Upper lobe of left lung (tissue), 6 donors: ENCODE results near the gene GRM5. TPM values are rescaled to one million over a fixed set of nuclear protein-coding genes. Genes with fewer than 3 reads are reported as not detected.
"Not testable (repeated sequence)": the region's sequence is repeated elsewhere in the genome, so short reads cannot be mapped to it uniquely, and the experiment has no call there.

ENCODE experiments used
- ATAC-seq, 2 donors: fragments of 200-7000 bp; cut with Tn5 transposase; one replicate each; pipeline ENCODE4 v1.9.1; 2022; ENCODE audit warnings: mild to moderate bottlenecking in 2 of 2, moderate library complexity in 2 of 2; ENCODE audit not compliant: low FRiP score in 2 of 2
- DNase-seq, 2 donors: peaks; one replicate each; pipeline ENCODE4 v3.0.0-alpha.2; 2019 to 2020
- H3K27ac ChIP-seq, 4 donors: fragments of 200-600 bp; sonication (generic); one replicate each; pipeline ENCODE4 v1.5.1; 2016 to 2019
- H3K27me3 ChIP-seq, 4 donors: fragments of 200-600 bp; sonication (generic); one replicate each; pipeline ENCODE4 v1.5.1; 2017 to 2019
- H3K36me3 ChIP-seq, 4 donors: fragments of 200-600 bp; sonication (generic); one replicate each; pipeline ENCODE4 v1.5.1; 2016 to 2019
- H3K4me1 ChIP-seq, 4 donors: fragments of 200-600 bp; sonication (generic); one replicate each; pipeline ENCODE4 v1.5.1; 2018 to 2019
- H3K4me3 ChIP-seq, 4 donors: fragments of 200-600 bp; sonication (generic); one replicate each; pipeline ENCODE4 v1.5.1; 2017 to 2019; ENCODE audit warnings: mild to moderate bottlenecking in 2 of 4, moderate library complexity in 1 of 4
- H3K9me3 ChIP-seq, 4 donors: fragments of 200-600 bp; sonication (generic); one replicate each; pipeline ENCODE4 v1.5.1; 2018 to 2019
- EP300 ChIP-seq, 4 donors: sonication (generic); formaldehyde crosslinking; IDR thresholded peaks; one replicate each; pipeline ENCODE4 v1.5.1; 2017; ENCODE audit warnings: antibody characterized with exemption in 4 of 4, control low read depth in 2 of 4
- POLR2A ChIP-seq, 4 donors: fragments of 450-650 bp; IDR thresholded peaks; one replicate each; pipeline ENCODE4 v1.5.1; 2016 to 2017; ENCODE audit warnings: antibody characterized with exemption in 4 of 4, mild to moderate bottlenecking in 2 of 4
- POLR2AphosphoS5 ChIP-seq, 2 donors: sonication (generic); formaldehyde crosslinking; IDR thresholded peaks; one replicate each; pipeline ENCODE4 v1.5.1; 2017; ENCODE audit warnings: antibody characterized with exemption in 2 of 2
- WGBS, 2 donors: methylation state at CpG; one replicate each; pipeline ENCODE4 v1.1.5; 2017 to 2018; 5-methylcytosine and 5-hydroxymethylcytosine counted together
- total RNA-seq, 6 donors: library from RNA; depleted of rRNA in 4 of 6; stranded (reverse); fragments of >200 nt in 4 of 6; gene quantifications; one replicate each; pipeline versions ENCODE4 v1.1.0 to v1.2.1, GENCODE V29; 2016 to 2021
- TF ChIP-seq, protein P1 (sequence below), 6 experiments: fragments of 450-650 bp in 4 of 6; fragments of 200-600 bp in 2 of 6; sonication (generic) in 2 of 6; IDR thresholded peaks; one replicate each; pipeline ENCODE4 v1.5.1; 2016 to 2019; ENCODE audit warnings: antibody characterized with exemption in 6 of 6
- donor health status: DM: no; HTN: no; CAD: no; lungs with moderate emphysema.
- donor health status: DM: no; HTN: yes; CAD: no; lungs with severe emphysema.

Gene GRM5
- total RNA-seq, 6 donors from 2014 or later: 0.30 to 4.2 (median 0.32) TPM; not detected in 2

DNA sequence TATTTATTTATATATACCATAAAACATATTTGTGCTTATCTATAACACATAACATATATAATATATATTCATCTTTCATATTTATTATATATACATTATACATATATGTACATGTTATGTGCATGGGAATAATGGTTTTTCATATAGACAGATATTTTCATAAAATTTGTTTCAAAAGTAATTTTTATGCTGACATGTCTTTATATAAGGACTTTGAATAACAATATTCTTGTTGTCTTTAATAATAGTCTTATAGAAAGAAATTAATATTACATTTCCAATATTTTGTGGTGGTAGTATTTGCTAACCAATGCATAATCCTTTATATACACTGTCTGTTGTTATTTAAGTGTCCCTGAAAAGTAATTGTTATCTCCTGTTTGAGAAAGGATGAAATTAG, 49.6 kb downstream of the GRM5 start:
- Histone ChIP-seq H3K27me3 (no peaks in the 10 kb centered on the region), H3K27ac (no peak overlapping the region), H3K9me3 (no peaks in the 10 kb centered on the region), H3K4me3 (no peak overlapping the region), H3K4me1 (no peaks in the 10 kb centered on the region), H3K36me3 (no peaks in the 10 kb centered on the region)
- TF ChIP-seq POLR2A (IDR thresholded peaks at IDR 0.05): no peak
- TF ChIP-seq EP300 (IDR thresholded peaks at IDR 0.05): no peak
- TF ChIP-seq, protein P1, sequence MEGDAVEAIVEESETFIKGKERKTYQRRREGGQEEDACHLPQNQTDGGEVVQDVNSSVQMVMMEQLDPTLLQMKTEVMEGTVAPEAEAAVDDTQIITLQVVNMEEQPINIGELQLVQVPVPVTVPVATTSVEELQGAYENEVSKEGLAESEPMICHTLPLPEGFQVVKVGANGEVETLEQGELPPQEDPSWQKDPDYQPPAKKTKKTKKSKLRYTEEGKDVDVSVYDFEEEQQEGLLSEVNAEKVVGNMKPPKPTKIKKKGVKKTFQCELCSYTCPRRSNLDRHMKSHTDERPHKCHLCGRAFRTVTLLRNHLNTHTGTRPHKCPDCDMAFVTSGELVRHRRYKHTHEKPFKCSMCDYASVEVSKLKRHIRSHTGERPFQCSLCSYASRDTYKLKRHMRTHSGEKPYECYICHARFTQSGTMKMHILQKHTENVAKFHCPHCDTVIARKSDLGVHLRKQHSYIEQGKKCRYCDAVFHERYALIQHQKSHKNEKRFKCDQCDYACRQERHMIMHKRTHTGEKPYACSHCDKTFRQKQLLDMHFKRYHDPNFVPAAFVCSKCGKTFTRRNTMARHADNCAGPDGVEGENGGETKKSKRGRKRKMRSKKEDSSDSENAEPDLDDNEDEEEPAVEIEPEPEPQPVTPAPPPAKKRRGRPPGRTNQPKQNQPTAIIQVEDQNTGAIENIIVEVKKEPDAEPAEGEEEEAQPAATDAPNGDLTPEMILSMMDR (IDR thresholded peaks at IDR 0.05): no peak
- TF ChIP-seq POLR2AphosphoS5 (IDR thresholded peaks at IDR 0.05): no peak
- DNase-seq: no peak
- no peak for ATAC-seq

DNA sequence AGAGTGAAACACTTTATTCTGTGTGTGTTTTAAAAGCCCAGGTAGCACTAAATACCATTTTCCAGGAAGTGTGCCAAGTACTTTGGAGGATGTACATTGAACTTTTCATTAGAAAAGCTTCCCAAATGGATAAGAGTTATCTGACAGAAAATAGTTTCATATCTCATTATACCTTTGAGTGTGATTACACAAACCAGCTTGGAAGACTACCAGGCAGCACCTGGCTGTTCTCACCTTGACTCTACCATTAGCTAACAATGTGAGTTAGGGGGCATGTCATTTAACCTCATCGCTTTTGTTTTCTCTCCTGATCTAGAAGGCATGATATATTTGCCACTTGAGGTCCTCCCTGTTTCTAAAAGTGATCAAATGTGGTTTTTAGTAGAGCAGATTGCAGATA, 50.2 kb downstream of the GRM5 start:
- TF ChIP-seq POLR2AphosphoS5 (IDR thresholded peaks at IDR 0.05) (no peak), EP300 (IDR thresholded peaks at IDR 0.05) (no peak), POLR2A (IDR thresholded peaks at IDR 0.05) (no peak)
- TF ChIP-seq, protein P1 (IDR thresholded peaks at IDR 0.05): no peak
- Histone ChIP-seq H3K9me3 (no peaks in the 10 kb centered on the region), H3K27ac (no peak overlapping the region), H3K27me3 (no peaks in the 10 kb centered on the region), H3K4me3 (no peak overlapping the region), H3K36me3 (no peaks in the 10 kb centered on the region), H3K4me1 (no peaks in the 10 kb centered on the region)
- DNase-seq (no peak), ATAC-seq (no peak)
- 43 to 44% methylated on average over 1 of the region's 1 CpG for WGBS, 2 donors

DNA sequence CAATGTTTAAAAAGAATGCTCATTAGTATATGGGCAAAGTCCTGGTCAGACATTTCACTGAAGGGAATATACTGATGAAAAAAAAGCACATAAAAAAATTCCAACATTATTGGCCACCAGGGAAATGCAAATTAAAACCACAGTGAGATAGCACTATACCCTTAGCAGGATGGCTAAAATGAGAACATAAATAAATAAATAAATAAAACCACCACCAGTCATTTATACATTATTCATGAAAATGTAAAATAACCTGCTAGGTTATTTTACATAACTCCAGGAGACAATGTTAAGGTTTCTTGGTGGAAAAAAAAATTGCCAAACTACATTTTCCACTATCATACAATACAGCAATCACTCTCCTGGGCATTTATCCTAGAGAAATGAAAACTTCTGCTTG, 64.9 kb downstream of the GRM5 start:
- DNase-seq, H3K36me3 ChIP-seq, H3K4me3 ChIP-seq, H3K9me3 ChIP-seq, H3K27me3 ChIP-seq, H3K4me1 ChIP-seq, ATAC-seq, H3K27ac ChIP-seq: not testable (repeated sequence)

DNA sequence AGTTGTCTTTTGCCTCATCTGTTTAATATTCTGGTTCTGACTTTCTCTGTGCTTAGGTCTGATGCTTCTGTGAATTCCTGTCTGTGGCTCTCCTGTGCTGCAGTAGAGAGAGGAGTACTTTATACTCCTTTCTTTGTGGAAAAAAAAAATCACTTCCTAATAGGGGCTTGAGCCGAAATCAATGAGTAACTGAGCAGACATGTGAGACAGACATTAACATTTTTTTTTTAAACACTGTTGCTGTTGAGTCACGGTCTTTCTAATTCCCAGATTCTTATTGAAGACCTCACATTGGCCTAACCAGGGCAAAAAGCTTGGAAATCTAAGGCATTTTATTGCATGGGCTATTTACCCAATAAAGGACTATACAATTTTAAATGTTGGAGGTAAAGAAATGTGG, 86.1 kb downstream of the GRM5 start:
- DNase-seq (no peak), ATAC-seq (no peak)
- WGBS, 2 donors: 76 to 80% methylated on average over 2 of the region's 2 CpGs

DNA sequence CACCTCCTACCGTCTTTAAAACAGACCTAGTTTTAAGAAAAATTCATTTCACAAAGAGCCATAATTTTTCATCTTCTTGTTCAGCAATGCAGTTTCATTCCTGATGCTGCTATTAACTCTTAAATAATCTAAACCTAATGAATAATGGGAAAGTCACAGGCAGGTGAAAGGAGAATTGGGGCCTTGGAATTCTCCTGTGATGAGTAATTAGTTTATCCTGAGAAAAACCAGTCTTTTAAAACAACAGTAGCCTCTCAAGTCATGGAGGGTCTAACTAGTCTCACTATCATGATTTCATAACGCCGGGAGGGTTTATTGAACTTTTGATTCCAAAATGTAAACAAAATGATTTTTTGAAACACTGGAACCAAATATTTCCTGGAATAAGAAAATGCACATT, 86.8 kb downstream of the GRM5 start:
- H3K27me3 ChIP-seq, H3K36me3 ChIP-seq, ATAC-seq, H3K9me3 ChIP-seq, H3K4me3 ChIP-seq, DNase-seq, H3K4me1 ChIP-seq, H3K27ac ChIP-seq: not testable (repeated sequence)
- 78 to 81% methylated on average over 3 of the region's 3 CpGs for WGBS, 2 donors

More for the DNA sequence above, 86.1 kb downstream of the GRM5 start:
- Histone ChIP-seq H3K27me3 (no peaks in the 10 kb centered on the region), H3K36me3 (no peaks in the 10 kb centered on the region), H3K9me3 (no peaks in the 10 kb centered on the region), H3K27ac (no peak overlapping the region), H3K4me3 (no peak overlapping the region), H3K4me1 (no peaks in the 10 kb centered on the region)
- no peak for TF ChIP-seq EP300 (IDR thresholded peaks at IDR 0.05)
- TF ChIP-seq POLR2AphosphoS5 (IDR thresholded peaks at IDR 0.05): no peak
- TF ChIP-seq POLR2A (IDR thresholded peaks at IDR 0.05): no peak
- TF ChIP-seq, protein P1 (IDR thresholded peaks at IDR 0.05): no peak

DNA sequence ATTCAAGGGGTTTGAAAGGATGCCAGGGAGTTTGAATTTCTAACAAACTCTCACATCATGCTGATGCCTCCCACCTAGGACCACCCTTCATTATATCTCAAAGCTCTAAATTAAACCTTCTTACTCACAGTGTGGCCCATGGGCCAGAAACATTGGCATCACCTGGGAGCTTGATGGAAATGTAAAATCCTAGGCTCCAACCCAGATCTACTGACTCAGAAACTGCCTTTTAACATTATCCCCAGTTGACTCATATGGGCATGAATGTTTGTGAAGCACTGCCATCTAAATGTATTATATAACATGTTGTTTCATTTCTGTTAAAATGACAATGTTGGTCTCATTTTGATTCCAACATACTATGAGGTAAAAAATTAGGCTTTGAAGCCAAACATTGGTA, 90.3 kb downstream of the GRM5 start:
- H3K9me3 ChIP-seq, H3K4me3 ChIP-seq, DNase-seq, H3K27me3 ChIP-seq, H3K4me1 ChIP-seq, H3K27ac ChIP-seq, ATAC-seq, H3K36me3 ChIP-seq: not testable (repeated sequence)

DNA sequence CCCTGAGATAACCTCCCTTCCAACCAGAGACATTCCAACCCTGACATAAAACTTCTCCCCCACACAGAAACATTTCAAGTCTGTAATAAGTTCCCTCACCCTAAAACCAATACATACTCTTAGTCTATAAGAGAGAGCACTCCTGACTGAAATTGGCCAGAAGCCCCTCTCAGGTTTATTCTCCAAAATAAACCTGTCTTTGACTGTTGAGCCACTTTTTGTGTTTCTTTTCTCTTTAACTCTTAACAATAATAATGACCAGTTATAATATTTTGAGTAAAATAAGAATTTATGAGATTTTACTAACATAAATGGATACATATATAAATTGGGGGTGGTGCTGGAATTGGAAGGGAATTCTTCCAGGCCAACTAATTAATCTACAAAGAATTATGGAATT, 93.6 kb downstream of the GRM5 start:
- TF ChIP-seq POLR2A (IDR thresholded peaks at IDR 0.05) (no peak), EP300 (IDR thresholded peaks at IDR 0.05) (no peak), POLR2AphosphoS5 (IDR thresholded peaks at IDR 0.05) (no peak)
- TF ChIP-seq, protein P1 (IDR thresholded peaks at IDR 0.05): no peak
- ATAC-seq: no peak
- H3K27ac ChIP-seq: no peak overlapping the region
- no peaks in the 10 kb centered on the region for H3K9me3 ChIP-seq
- no peak for DNase-seq
- H3K27me3 ChIP-seq: no peaks in the 10 kb centered on the region
- no peaks in the 10 kb centered on the region for H3K4me1 ChIP-seq
- H3K4me3 ChIP-seq: no peak overlapping the region
- H3K36me3 ChIP-seq: no peaks in the 10 kb centered on the region

DNA sequence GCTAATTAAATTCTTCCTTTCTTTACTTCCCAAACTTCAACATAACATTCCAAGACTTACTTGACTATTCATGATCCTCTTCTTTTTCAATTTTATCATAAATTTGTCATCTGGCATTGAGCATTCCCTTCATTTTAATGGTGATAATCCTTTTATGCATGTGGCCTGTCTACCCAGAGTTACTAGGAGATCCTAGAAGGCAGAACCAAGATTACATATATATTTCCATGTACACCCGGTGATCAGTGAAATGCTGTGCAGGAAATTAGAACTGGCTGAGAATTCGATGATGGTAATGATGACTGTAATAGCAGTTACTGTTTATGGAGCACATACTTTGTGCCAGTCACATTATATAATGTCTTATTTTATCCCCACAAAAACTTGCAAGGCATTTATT, 104.2 kb downstream of the GRM5 start:
- not testable (repeated sequence) for ATAC-seq, H3K27me3 ChIP-seq, H3K36me3 ChIP-seq, H3K27ac ChIP-seq, H3K9me3 ChIP-seq, H3K4me1 ChIP-seq, H3K4me3 ChIP-seq, DNase-seq
- 91 to 93% methylated on average over 2 of the region's 2 CpGs for WGBS, 2 donors

DNA sequence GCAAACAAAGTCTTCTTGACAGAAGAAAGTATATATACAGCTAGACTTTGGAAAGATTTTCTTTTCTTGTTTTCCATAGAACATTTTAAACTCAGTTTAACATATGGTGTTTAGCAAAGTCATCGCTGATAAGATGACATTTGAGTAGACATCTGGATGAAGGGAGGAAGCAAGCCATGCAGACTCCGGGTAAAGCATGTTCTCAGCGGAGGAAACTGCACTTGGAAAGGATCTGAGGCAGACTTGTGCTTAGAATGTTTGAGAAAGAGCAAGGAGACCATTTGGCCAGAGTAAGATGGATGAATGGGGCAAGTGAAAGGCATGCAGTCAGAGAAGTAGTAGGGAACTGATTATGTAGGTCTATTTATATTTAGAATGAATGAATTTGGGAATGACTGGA, 105.9 kb downstream of the GRM5 start:
- ATAC-seq, H3K27ac ChIP-seq: not testable (repeated sequence)
- WGBS, 2 donors: 45 to 61% methylated on average over 3 of the region's 3 CpGs

More for the DNA sequence above, 105.9 kb downstream of the GRM5 start:
- not testable (repeated sequence) for H3K27me3 ChIP-seq, H3K9me3 ChIP-seq, H3K4me1 ChIP-seq, DNase-seq, H3K4me3 ChIP-seq, H3K36me3 ChIP-seq
